Measurements from ENCODE around the gene CCDC127. TPM values are rescaled to one million over a fixed set of nuclear protein-coding genes. Genes with fewer than 3 reads are reported as not detected.
"Not testable (repeated sequence)": the region's sequence is repeated elsewhere in the genome, so short reads cannot be mapped to it uniquely, and the experiment has no call there.

CCDC127 gene
- total RNA-seq, 1 donor from 2014 or later = 8.8 TPM

DNA sequence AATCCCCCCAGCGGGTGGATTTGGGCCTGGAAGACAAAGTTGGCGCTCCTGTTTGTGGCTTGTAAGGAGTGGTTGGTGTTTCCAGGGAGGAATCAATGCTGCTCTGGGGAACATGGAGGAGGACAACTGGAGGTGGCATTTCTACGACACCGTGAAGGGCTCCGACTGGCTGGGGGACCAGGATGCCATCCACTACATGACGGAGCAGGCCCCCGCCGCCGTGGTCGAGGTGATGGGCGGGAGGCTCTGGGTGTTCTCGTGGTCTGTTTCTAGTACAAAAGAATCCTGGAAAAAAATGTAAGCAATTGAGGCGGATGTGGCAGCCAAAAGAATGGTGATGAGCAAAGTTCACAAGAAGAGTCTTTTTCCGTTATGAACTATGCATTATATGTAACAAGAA is 7.4 kb upstream of the CCDC127 start:
- TF ChIP-seq, protein P1, sequence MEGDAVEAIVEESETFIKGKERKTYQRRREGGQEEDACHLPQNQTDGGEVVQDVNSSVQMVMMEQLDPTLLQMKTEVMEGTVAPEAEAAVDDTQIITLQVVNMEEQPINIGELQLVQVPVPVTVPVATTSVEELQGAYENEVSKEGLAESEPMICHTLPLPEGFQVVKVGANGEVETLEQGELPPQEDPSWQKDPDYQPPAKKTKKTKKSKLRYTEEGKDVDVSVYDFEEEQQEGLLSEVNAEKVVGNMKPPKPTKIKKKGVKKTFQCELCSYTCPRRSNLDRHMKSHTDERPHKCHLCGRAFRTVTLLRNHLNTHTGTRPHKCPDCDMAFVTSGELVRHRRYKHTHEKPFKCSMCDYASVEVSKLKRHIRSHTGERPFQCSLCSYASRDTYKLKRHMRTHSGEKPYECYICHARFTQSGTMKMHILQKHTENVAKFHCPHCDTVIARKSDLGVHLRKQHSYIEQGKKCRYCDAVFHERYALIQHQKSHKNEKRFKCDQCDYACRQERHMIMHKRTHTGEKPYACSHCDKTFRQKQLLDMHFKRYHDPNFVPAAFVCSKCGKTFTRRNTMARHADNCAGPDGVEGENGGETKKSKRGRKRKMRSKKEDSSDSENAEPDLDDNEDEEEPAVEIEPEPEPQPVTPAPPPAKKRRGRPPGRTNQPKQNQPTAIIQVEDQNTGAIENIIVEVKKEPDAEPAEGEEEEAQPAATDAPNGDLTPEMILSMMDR (IDR thresholded peaks at IDR 0.05; ENCODE audit: insufficient read depth, low read depth, low read length) = no peak
- no peak for TF ChIP-seq EZH2 (IDR thresholded peaks at IDR 0.05; ENCODE audit: insufficient read depth, low read length)
- H3K36me3 Mint-ChIP-seq (ENCODE audit: low read depth, unreplicated experiment) = peaks cover 19% of the 10 kb centered on the region
- no peak overlapping the region for H3K27ac Mint-ChIP-seq (ENCODE audit: unreplicated experiment)
- H3K36me3 ChIP-seq (ENCODE audit: insufficient read depth, low read length) = peaks cover 26% of the 10 kb centered on the region
- FAIRE-seq (no peak), DNase-seq (ENCODE audit: low read depth) (no peak)
- H3K4me2 ChIP-seq (ENCODE audit: low read length) = no peak overlapping the region
- H3K79me2 ChIP-seq (ENCODE audit: insufficient read depth, low read length) = peaks cover 56% of the 10 kb centered on the region
- H3K27me3 ChIP-seq (ENCODE audit: insufficient read depth, low read length) = no peaks in the 10 kb centered on the region
- no peak overlapping the region for H3K27ac ChIP-seq (ENCODE audit: low read depth, low read length)
- no peaks in the 10 kb centered on the region for H3K27me3 Mint-ChIP-seq (ENCODE audit: low read depth, unreplicated experiment)
- H3K9me3 ChIP-seq (ENCODE audit: insufficient read depth, low read depth, low read length) = no peaks in the 10 kb centered on the region
- H3K4me3 Mint-ChIP-seq (ENCODE audit: unreplicated experiment) = no peak overlapping the region
- no peak overlapping the region for H3K9ac ChIP-seq (ENCODE audit: low read length)
- H3K4me1 Mint-ChIP-seq (ENCODE audit: low read depth, unreplicated experiment) = peaks cover 14% of the 10 kb centered on the region
- peaks cover 11% of the 10 kb centered on the region for H3K4me1 ChIP-seq (ENCODE audit: insufficient read depth, low read length)
- no peak overlapping the region for H3K4me3 ChIP-seq (ENCODE audit: insufficient read depth, low read depth, low read length)
- no peaks in the 10 kb centered on the region for H3K9me3 Mint-ChIP-seq (ENCODE audit: unreplicated experiment)
- H4K20me1 ChIP-seq (ENCODE audit: insufficient read depth, low read length) = peaks cover 54% of the 10 kb centered on the region
- H2AFZ ChIP-seq (ENCODE audit: low read depth, low read length) = no peak overlapping the region

DNA sequence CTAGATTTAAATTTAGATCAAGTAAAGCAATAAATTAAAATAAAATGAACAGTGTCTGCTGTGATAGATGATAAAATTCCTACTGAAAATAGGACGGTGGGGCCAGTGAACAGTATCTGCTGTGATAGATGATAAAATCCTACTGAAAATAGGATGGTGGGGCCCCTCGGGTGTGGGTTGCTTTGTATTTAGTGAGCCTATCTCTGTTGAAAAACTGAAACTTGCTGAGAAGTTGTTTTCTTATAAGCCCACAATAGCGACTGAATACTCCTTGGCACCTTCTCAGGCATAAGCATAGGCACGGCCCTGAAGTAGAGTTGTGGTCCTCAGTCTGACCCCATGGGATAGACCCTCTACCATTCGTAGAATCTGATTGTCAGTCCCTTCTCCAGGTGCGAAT is 5.8 kb upstream of the CCDC127 start:
- no peak overlapping the region for H3K4me3 Mint-ChIP-seq (ENCODE audit: unreplicated experiment)
- no peak overlapping the region for H3K9ac ChIP-seq (ENCODE audit: low read length)
- peaks cover 72% of the 10 kb centered on the region for H3K79me2 ChIP-seq (ENCODE audit: insufficient read depth, low read length)
- H3K9me3 ChIP-seq (ENCODE audit: insufficient read depth, low read depth, low read length) = no peaks in the 10 kb centered on the region
- no peak overlapping the region for H2AFZ ChIP-seq (ENCODE audit: low read depth, low read length)
- H3K27ac Mint-ChIP-seq (ENCODE audit: unreplicated experiment) = no peak overlapping the region
- no peak for TF ChIP-seq EZH2 (IDR thresholded peaks at IDR 0.05; ENCODE audit: insufficient read depth, low read length)
- TF ChIP-seq, protein P1 (IDR thresholded peaks at IDR 0.05; ENCODE audit: insufficient read depth, low read depth, low read length) = no peak
- no peak overlapping the region for H3K27ac ChIP-seq (ENCODE audit: low read depth, low read length)
- peaks cover 15% of the 10 kb centered on the region for H3K36me3 Mint-ChIP-seq (ENCODE audit: low read depth, unreplicated experiment)
- no peaks in the 10 kb centered on the region for H3K9me3 Mint-ChIP-seq (ENCODE audit: unreplicated experiment)
- no peak for DNase-seq (ENCODE audit: low read depth)
- no peak overlapping the region for H3K4me3 ChIP-seq (ENCODE audit: insufficient read depth, low read depth, low read length)
- no peaks in the 10 kb centered on the region for H3K27me3 Mint-ChIP-seq (ENCODE audit: low read depth, unreplicated experiment)
- H3K4me1 ChIP-seq (ENCODE audit: insufficient read depth, low read length) = peaks cover 20% of the 10 kb centered on the region
- H4K20me1 ChIP-seq (ENCODE audit: insufficient read depth, low read length) = peaks cover 70% of the 10 kb centered on the region
- no peak overlapping the region for H3K4me2 ChIP-seq (ENCODE audit: low read length)
- peaks cover 20% of the 10 kb centered on the region for H3K36me3 ChIP-seq (ENCODE audit: insufficient read depth, low read length)
- peaks cover 17% of the 10 kb centered on the region for H3K4me1 Mint-ChIP-seq (ENCODE audit: low read depth, unreplicated experiment)
- no peaks in the 10 kb centered on the region for H3K27me3 ChIP-seq (ENCODE audit: insufficient read depth, low read length)
- no peak for FAIRE-seq

DNA sequence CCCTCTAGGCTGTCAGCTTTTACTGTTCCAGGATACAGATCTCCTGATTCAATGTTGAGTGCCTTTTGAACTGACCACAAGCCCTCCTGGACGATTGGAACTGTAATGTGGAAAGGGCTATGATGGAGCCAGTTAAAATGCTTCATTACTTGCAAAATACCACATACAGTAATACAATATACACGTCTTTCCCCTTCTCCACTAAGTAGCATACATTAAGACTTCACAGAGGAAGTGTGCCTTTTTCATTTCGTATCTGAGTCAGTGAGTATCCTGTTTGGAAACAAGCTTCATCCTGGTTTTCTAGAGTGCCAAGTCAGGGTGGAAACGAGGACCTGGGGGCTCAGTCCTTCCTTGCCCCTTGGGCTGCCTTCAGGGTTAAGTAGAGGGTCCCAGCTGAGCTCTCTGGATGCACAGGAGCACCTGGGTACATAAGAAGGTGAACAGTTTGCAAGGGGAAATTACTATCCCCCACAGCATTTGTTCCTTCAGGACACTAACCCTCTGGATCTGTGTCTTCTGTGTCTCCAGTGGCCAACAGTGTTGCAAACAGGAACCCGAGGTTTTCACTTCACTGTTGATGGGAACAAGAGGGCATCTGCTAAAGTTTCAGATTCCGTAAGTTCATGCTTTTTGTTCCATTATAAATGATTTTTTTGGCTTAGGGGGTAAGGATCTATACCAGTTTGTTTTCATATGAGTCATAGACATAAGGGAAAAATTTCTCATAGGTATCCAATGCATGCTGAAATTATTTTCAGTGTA is 5.2 kb upstream of the CCDC127 start:
- H2AFZ ChIP-seq (ENCODE audit: low read depth, low read length); FAIRE-seq; H3K9me3 Mint-ChIP-seq (ENCODE audit: unreplicated experiment); H3K27ac Mint-ChIP-seq (ENCODE audit: unreplicated experiment); H3K27me3 ChIP-seq (ENCODE audit: insufficient read depth, low read length); H3K4me3 ChIP-seq (ENCODE audit: insufficient read depth, low read depth, low read length); H3K4me3 Mint-ChIP-seq (ENCODE audit: unreplicated experiment); H3K27me3 Mint-ChIP-seq (ENCODE audit: low read depth, unreplicated experiment); H3K9me3 ChIP-seq (ENCODE audit: insufficient read depth, low read depth, low read length): not testable (repeated sequence)
- Histone ChIP-seq H3K4me1 (ENCODE audit: insufficient read depth, low read length) (peaks cover 20% of the 10 kb centered on the region), H4K20me1 (ENCODE audit: insufficient read depth, low read length) (peaks cover 70% of the 10 kb centered on the region), H3K27ac (ENCODE audit: low read depth, low read length) (peak overlapping the region; percentile 3), H3K4me2 (ENCODE audit: low read length) (peak overlapping the region; percentile 59), H3K79me2 (ENCODE audit: insufficient read depth, low read length) (peaks cover 78% of the 10 kb centered on the region), H3K9ac (ENCODE audit: low read length) (peak overlapping the region; percentile 28), H3K36me3 (ENCODE audit: insufficient read depth, low read length) (peaks cover 16% of the 10 kb centered on the region)
- peak; percentile 9 for DNase-seq (ENCODE audit: low read depth)
- peaks cover 11% of the 10 kb centered on the region for H3K36me3 Mint-ChIP-seq (ENCODE audit: low read depth, unreplicated experiment)
- peaks cover 17% of the 10 kb centered on the region for H3K4me1 Mint-ChIP-seq (ENCODE audit: low read depth, unreplicated experiment)
